ENCODE measurements around the gene PPBP. TPM values are rescaled to one million over a fixed set of nuclear protein-coding genes. Genes with fewer than 3 reads are reported as not detected.

Gene PPBP
- total RNA-seq, 1 experiment from 2014 or later = not detected

DNA sequence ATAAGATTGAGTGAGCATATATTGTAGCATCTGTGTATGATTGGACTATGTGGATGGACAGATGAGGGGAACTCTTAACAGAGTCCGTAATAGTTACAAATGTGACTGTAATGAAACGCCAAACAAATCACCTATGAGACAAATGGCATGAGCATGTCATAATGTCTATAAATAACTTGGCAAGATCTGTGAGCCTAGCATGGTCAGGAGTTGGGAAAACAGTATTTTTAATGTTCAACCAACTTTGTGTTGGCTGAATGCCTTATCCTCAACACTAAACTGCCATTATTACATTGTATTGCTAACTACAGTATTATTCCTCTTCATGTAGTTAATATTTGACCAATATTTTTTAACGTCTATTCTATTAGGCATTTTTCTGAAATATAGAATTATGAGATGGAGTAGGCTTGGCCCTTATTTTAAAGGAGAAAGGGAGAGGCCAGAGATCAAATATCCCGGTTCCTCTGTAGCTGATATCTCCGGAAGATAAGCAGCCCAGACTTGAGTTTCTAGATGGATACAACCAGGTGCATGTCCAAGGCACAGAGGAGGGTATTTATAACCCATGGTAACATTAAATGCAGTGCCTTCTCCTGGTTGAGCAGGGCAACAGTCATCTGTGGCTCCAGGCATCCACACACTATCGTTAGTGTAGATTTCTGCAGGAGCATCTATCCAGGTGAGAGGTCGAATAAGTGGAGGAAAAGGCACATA, 38.8 kb downstream of the PPBP start:
- Histone ChIP-seq H3K9me3 (ENCODE audit: control insufficient read depth in 1 of 2, insufficient read depth in 1 of 2, low read depth in 1 of 2, low read length in 2 of 2) (no peaks in the 10 kb centered on the region), H3K4me1 (ENCODE audit: control insufficient read depth in 1 of 2, insufficient read depth in 2 of 2, low read length in 2 of 2) (no peaks in the 10 kb centered on the region), H3K9ac (ENCODE audit: low read length) (no peak overlapping the region), H3K27me3 (ENCODE audit: insufficient read depth, low read length) (no peaks in the 10 kb centered on the region), H2AFZ (ENCODE audit: low read depth, low read length, poor library complexity, severe bottlenecking) (no peak overlapping the region), H3K4me2 (ENCODE audit: low read length) (no peak overlapping the region), H3K4me3 (replicated peaks in 1 of 2; ENCODE audit: low read depth in 1 of 2, low read length in 2 of 2) (no peak overlapping the region), H3K79me2 (ENCODE audit: insufficient read depth, low read length) (no peaks in the 10 kb centered on the region), H3K27ac (ENCODE audit: low read depth, low read length) (no peak overlapping the region), H3K36me3 (ENCODE audit: control insufficient read depth in 1 of 2, insufficient read depth in 2 of 2, low read length in 2 of 2) (no peaks in the 10 kb centered on the region), H4K20me1 (ENCODE audit: insufficient read depth) (no peaks in the 10 kb centered on the region), H3K9me2 (ENCODE audit: insufficient read depth) (no peaks in the 10 kb centered on the region)
- TF ChIP-seq, protein P1, sequence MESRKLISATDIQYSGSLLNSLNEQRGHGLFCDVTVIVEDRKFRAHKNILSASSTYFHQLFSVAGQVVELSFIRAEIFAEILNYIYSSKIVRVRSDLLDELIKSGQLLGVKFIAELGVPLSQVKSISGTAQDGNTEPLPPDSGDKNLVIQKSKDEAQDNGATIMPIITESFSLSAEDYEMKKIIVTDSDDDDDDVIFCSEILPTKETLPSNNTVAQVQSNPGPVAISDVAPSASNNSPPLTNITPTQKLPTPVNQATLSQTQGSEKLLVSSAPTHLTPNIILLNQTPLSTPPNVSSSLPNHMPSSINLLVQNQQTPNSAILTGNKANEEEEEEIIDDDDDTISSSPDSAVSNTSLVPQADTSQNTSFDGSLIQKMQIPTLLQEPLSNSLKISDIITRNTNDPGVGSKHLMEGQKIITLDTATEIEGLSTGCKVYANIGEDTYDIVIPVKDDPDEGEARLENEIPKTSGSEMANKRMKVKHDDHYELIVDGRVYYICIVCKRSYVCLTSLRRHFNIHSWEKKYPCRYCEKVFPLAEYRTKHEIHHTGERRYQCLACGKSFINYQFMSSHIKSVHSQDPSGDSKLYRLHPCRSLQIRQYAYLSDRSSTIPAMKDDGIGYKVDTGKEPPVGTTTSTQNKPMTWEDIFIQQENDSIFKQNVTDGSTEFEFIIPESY (IDR thresholded peaks at IDR 0.05; ENCODE audit: extremely low read depth, insufficient replicate concordance, low read length) = no peak
- TF ChIP-seq CBX3 (IDR thresholded peaks at IDR 0.05; ENCODE audit: low read depth) = no peak
- TF ChIP-seq ATF3 (IDR thresholded peaks at IDR 0.05) = no peak
- ChIA-PET RAD21 (ENCODE audit: low non-redundant PET in 1 of 2, low total read pairs in 2 of 2, uncharacterized antibody in 2 of 2, unreplicated experiment in 2 of 2) (no interaction called here), CTCF (no interaction called here), POLR2A (no interaction called here)
- DNase-seq (ENCODE audit: low read depth, low spot score) (no peak), ATAC-seq (no peak)
- intact Hi-C loops (cut with micrococcal nuclease) = no loop called here
- BruUV-seq (replicated peaks) = no TSS peak

DNA sequence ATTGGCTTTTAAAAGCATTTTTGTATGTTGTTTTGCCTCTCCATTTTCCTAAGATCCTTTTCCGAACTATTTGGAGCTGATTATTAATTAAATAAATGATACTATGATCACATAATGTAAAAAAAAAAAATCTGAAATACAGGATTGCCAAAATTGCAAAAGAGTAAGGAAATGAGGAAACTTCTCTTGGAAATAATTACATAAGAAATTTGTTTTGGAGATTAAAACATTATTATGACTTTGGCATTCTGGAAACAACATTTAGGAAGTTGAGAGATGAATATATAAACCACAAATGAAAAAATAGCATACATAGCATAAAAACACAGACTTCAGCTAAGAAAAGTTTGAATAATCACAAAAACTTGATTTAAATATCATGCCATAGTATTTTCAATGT, 39.7 kb downstream of the PPBP start:
- Histone ChIP-seq H3K4me3 (replicated peaks in 1 of 2; ENCODE audit: low read depth in 1 of 2, low read length in 2 of 2) (no peak overlapping the region), H3K36me3 (ENCODE audit: control insufficient read depth in 1 of 2, insufficient read depth in 2 of 2, low read length in 2 of 2) (no peaks in the 10 kb centered on the region), H3K4me1 (ENCODE audit: control insufficient read depth in 1 of 2, insufficient read depth in 2 of 2, low read length in 2 of 2) (no peaks in the 10 kb centered on the region), H3K27me3 (ENCODE audit: insufficient read depth, low read length) (no peaks in the 10 kb centered on the region), H3K9me2 (ENCODE audit: insufficient read depth) (no peaks in the 10 kb centered on the region), H3K27ac (ENCODE audit: low read depth, low read length) (no peak overlapping the region), H3K79me2 (ENCODE audit: insufficient read depth, low read length) (no peaks in the 10 kb centered on the region), H3K4me2 (ENCODE audit: low read length) (no peak overlapping the region), H4K20me1 (ENCODE audit: insufficient read depth) (no peaks in the 10 kb centered on the region), H3K9ac (ENCODE audit: low read length) (no peak overlapping the region), H2AFZ (ENCODE audit: low read depth, low read length, poor library complexity, severe bottlenecking) (no peak overlapping the region), H3K9me3 (ENCODE audit: control insufficient read depth in 1 of 2, insufficient read depth in 1 of 2, low read depth in 1 of 2, low read length in 2 of 2) (no peaks in the 10 kb centered on the region)
- ATAC-seq (no peak), DNase-seq (ENCODE audit: low read depth, low spot score) (no peak)
- intact Hi-C loops (cut with micrococcal nuclease) = no loop called here
- ChIA-PET CTCF (no interaction called here), POLR2A (no interaction called here), RAD21 (ENCODE audit: low non-redundant PET in 1 of 2, low total read pairs in 2 of 2, uncharacterized antibody in 2 of 2, unreplicated experiment in 2 of 2) (no interaction called here)
- no TSS peak for BruUV-seq (replicated peaks)
- no peak for TF ChIP-seq ZFX (IDR thresholded peaks at IDR 0.05)
- no peak for TF ChIP-seq SP1 (IDR thresholded peaks at IDR 0.05; ENCODE audit: low read depth)
- TF ChIP-seq TCF7L2 (IDR thresholded peaks at IDR 0.05; ENCODE audit: borderline replicate concordance, extremely low read depth, insufficient read depth, insufficient read length) = no peak
- TF ChIP-seq SRF (IDR thresholded peaks at IDR 0.05; ENCODE audit: low read depth) = no peak
- no peak for TF ChIP-seq POLR2A (IDR thresholded peaks at IDR 0.05; ENCODE audit: borderline replicate concordance, extremely low read depth, insufficient read depth, insufficient read length)
- no peak for TF ChIP-seq EZH2 (IDR thresholded peaks at IDR 0.05)
- TF ChIP-seq CBX3 (IDR thresholded peaks at IDR 0.05; ENCODE audit: low read depth) = no peak
- TF ChIP-seq, protein P2, sequence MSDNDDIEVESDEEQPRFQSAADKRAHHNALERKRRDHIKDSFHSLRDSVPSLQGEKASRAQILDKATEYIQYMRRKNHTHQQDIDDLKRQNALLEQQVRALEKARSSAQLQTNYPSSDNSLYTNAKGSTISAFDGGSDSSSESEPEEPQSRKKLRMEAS (IDR thresholded peaks at IDR 0.05) = no peak
- TF ChIP-seq EGR1 (IDR thresholded peaks at IDR 0.05; ENCODE audit: low read depth) = no peak
- TF ChIP-seq ZNF274 (IDR thresholded peaks at IDR 0.05; ENCODE audit: low read depth, low read length) = no peak
- TF ChIP-seq ATF3 (IDR thresholded peaks at IDR 0.05) = no peak
